ENCODE measurements around the gene DDX23. TPM values are rescaled to one million over a fixed set of nuclear protein-coding genes. Genes with fewer than 3 reads are reported as not detected.
"Not testable (repeated sequence)": the region's sequence is repeated elsewhere in the genome, so short reads cannot be mapped to it uniquely, and the experiment has no call there.

DDX23 gene
- total RNA-seq, 2 donors from 2014 or later = 37.4 to 50.8 TPM

DNA sequence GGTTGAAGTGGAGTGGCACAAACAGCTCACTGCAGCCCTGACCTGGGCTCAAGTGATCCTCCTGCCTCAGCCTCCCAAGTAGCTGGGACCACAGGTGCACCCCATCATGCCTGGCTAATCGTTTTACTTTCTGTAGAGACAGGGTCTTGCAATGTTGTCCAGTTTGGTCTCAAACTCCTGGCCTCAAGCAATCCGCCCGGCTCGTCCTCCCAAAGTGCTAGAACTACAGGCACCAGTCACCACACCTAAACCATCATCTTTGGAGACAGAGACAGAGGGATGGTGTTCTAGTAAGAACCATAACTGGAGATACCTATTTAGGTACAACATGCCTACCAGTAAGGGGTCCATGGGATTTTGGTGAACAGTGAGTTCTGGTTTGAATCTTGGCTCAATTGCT is 2.5 kb upstream of the DDX23 start:
- Histone ChIP-seq H3K4me3 (no peak overlapping the region), H3K36me3 (replicated peaks in 1 of 2; ENCODE audit: insufficient read depth in 1 of 2, low read depth in 2 of 2) (no peaks in the 10 kb centered on the region), H3K27me3 (no peaks in the 10 kb centered on the region), H3K4me1 (peaks cover 25% of the 10 kb centered on the region), H3K27ac (no peak overlapping the region), H3K9me3 (no peaks in the 10 kb centered on the region)
- no peak for ATAC-seq
- no peak for DNase-seq
- TF ChIP-seq, protein P1, sequence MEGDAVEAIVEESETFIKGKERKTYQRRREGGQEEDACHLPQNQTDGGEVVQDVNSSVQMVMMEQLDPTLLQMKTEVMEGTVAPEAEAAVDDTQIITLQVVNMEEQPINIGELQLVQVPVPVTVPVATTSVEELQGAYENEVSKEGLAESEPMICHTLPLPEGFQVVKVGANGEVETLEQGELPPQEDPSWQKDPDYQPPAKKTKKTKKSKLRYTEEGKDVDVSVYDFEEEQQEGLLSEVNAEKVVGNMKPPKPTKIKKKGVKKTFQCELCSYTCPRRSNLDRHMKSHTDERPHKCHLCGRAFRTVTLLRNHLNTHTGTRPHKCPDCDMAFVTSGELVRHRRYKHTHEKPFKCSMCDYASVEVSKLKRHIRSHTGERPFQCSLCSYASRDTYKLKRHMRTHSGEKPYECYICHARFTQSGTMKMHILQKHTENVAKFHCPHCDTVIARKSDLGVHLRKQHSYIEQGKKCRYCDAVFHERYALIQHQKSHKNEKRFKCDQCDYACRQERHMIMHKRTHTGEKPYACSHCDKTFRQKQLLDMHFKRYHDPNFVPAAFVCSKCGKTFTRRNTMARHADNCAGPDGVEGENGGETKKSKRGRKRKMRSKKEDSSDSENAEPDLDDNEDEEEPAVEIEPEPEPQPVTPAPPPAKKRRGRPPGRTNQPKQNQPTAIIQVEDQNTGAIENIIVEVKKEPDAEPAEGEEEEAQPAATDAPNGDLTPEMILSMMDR (IDR thresholded peaks at IDR 0.05) = no peak
- TF ChIP-seq POLR2A (IDR thresholded peaks at IDR 0.05) = no peak
- WGBS, 2 donors = 67 to 78% methylated on average over 2 to 4 of the region's 4 CpGs
- intact Hi-C loops (cut with DNase I) = loop anchor here (10.0 kb wide), 1 partner anchor 80 kb away; no protein-coding TSS in a partner anchor

GRCh38 chr12:48852734-48853688 is 1.0 kb upstream of the DDX23 start:
- intact Hi-C loops (cut with DNase I) = loop anchor here (10.0 kb wide), 1 partner anchor 82 kb away; no protein-coding TSS in a partner anchor

GRCh38 chr12:48842021-48842420 is 9.9 kb downstream of the DDX23 start:
- intact Hi-C loops (cut with DNase I); ATAC-seq; H3K9me3 ChIP-seq; H3K4me3 ChIP-seq; H3K27ac ChIP-seq; H3K4me1 ChIP-seq; DNase-seq; H3K27me3 ChIP-seq: not testable (repeated sequence)
- peaks cover 32 to 41% of the 10 kb centered on the region in 2 donors for H3K36me3 ChIP-seq (replicated peaks in 1 of 2; ENCODE audit: insufficient read depth in 1 of 2, low read depth in 2 of 2)
- 83% methylated on average over 2 of the region's 29 CpGs; no CpG with 5 or more reads in 1 of the 2 donors for WGBS, 2 donors

More at GRCh38 chr12:48852734-48853688, 1.0 kb upstream of the DDX23 start:
- Histone ChIP-seq H3K27me3 (no peaks in the 10 kb centered on the region), H3K4me3 (no peak overlapping the region), H3K36me3 (replicated peaks in 1 of 2; ENCODE audit: insufficient read depth in 1 of 2, low read depth in 2 of 2) (no peaks in the 10 kb centered on the region), H3K9me3 (no peaks in the 10 kb centered on the region), H3K4me1 (peaks cover 25% of the 10 kb centered on the region), H3K27ac (peak overlapping the region; percentile 12 to 81 (median 50))
- 1 to 2% methylated on average over 11 of the region's 11 CpGs for WGBS, 2 donors
- TF ChIP-seq, protein P1 (IDR thresholded peaks at IDR 0.05) = peak; percentile 79 to 97 (median 92)
- TF ChIP-seq POLR2A (IDR thresholded peaks at IDR 0.05) = no peak
- peak; percentile 91 to 96 (median 94) for DNase-seq
- peak; percentile 72 for ATAC-seq

GRCh38 chr12:48838048-48838447 is 13.9 kb downstream of the DDX23 start:
- Histone ChIP-seq H3K4me1 (no peaks in the 10 kb centered on the region), H3K27ac (no peak overlapping the region), H3K9me3 (no peaks in the 10 kb centered on the region), H3K36me3 (replicated peaks in 1 of 2; ENCODE audit: insufficient read depth in 1 of 2, low read depth in 2 of 2) (peaks cover 39 to 56% of the 10 kb centered on the region in 2 donors), H3K27me3 (no peaks in the 10 kb centered on the region), H3K4me3 (no peak overlapping the region)
- TF ChIP-seq, protein P1 (IDR thresholded peaks at IDR 0.05) = no peak
- TF ChIP-seq POLR2A (IDR thresholded peaks at IDR 0.05) = no peak
- DNase-seq = no peak
- 75 to 85% methylated on average over 3 to 4 of the region's 4 CpGs for WGBS, 2 donors
- no peak for ATAC-seq
- intact Hi-C loops (cut with DNase I) = no loop called here

- intact Hi-C loops (cut with DNase I) = no loop called here
- H3K9me3 ChIP-seq = no peaks in the 10 kb centered on the region
- DNase-seq (no peak), ATAC-seq (no peak)
- H3K27me3 ChIP-seq = no peaks in the 10 kb centered on the region
- no peak for TF ChIP-seq POLR2A (IDR thresholded peaks at IDR 0.05)
- TF ChIP-seq, protein P1 (IDR thresholded peaks at IDR 0.05) = no peak
- WGBS, 2 donors = 81 to 91% methylated on average over 12 of the region's 12 CpGs
- H3K36me3 ChIP-seq (replicated peaks in 1 of 2; ENCODE audit: insufficient read depth in 1 of 2, low read depth in 2 of 2) = peaks cover 16 to 67% of the 10 kb centered on the region in 2 donors
- H3K4me3 ChIP-seq = no peak overlapping the region
- H3K4me1 ChIP-seq = no peaks in the 10 kb centered on the region
- no peak overlapping the region for H3K27ac ChIP-seq
Measured at GRCh38 chr12:48832321-48833060, 19.5 kb downstream of the DDX23 start.
